ENCODE measurements around the gene FMO4.
"Not testable (repeated sequence)": the region's sequence is repeated elsewhere in the genome, so short reads cannot be mapped to it uniquely, and the experiment has no call there.

The FMO4 gene

DNA sequence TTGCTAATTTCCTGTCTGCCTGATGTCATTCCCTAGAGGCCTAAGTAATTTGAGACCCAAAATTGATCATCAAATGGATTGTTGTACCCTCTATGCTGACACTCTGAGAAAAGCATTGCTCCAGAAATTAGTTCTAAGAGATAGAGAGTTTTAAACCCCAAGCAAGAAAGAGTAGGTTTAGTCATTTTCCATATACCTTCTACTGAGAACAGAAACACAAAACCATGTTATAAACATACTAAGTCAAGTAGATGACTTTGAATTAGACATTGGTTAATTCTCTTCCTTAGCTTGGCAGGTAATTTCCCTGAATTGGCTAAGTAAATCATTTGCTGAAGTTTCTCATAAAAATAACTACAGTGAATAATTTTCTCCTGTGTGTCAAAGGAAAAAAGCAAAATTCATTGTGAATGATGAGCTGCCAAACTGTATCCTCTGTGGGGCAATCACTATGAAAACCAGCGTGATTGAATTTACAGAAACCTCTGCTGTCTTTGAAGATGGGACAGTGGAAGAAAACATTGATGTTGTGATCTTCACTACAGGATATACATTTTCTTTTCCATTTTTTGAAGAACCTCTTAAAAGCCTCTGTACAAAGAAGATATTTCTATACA lies 20.1 kb downstream of the FMO4 start:
- DNase-seq (ENCODE audit: insufficient read length, low spot score) (no peak), FAIRE-seq (no peak)

DNA sequence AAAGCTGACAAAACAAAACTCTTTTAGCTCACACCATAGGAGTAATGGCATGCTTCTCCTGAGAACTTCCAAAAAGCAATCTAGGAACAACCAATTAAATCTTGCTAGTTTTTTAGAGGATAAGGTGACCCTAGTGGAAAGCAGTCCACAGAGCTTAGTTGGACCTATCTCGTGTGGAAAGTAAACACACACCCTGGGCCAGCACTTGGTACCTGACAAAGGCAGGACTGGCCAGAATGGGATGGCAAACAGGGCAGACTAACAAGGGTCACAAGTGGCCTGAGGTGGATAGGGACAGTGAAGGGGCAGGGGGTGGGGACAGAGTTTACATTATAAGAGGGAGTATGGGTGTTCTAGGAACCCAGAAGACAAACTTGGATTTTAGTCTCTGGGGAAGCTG lies 22.0 kb downstream of the FMO4 start:
- DNase-seq (ENCODE audit: insufficient read length, low spot score) (no peak), FAIRE-seq (no peak)

DNA sequence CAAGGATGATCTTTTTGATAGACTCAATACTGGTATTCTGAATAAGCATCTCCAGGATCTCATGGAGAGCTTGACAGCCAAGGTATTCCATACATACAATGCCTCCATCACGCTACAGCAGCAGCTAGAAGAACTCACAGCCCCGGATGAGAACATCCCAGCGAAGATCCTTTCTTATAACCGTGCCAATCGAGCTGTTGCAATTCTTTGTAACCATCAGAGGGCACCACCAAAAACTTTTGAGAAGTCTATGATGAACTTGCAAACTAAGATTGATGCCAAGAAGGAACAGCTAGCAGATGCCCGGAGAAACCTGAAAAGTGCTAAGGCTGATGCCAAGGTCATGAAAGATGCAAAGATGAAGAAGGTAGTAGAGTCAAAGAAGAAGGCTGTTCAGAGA lies 25.4 kb downstream of the FMO4 start:
- FAIRE-seq; DNase-seq (ENCODE audit: insufficient read length, low spot score): not testable (repeated sequence)

DNA sequence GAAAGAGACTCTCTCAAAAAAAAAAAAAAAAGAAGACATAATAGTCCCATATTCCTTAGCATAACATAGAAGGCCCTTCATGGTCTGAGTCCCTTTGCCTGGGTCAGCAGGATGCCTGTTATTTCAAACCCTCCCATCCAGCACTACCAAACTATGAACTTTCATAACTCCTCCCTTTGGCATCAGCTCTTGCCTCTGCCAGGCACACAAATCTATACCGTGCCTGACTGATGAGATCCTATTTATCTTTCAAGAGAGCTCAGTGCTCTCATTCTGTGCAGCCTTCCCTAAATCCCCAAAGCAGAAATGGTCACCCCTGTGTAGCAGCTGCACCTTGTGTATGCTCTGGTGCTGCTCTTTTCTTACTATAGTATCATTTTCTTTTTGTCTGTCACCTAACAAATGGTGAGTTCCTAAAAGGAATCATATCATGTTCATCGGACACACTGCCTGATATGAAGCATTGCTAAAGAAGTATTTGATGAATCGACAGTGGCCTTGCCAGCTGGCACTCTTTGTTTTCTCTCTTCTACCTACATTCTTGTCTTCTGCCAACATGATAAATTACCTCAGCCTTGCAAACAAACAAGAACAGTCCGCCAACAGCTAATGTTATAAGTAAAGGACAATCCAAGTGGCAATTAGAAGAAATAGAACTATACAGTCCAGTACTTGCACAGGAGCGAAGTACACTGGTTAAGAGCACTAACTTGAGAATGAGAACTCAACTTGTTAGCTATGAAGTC lies 29.9 kb downstream of the FMO4 start:
- DNase-seq (ENCODE audit: insufficient read length, low spot score), result no peak
- no peak for FAIRE-seq

DNA sequence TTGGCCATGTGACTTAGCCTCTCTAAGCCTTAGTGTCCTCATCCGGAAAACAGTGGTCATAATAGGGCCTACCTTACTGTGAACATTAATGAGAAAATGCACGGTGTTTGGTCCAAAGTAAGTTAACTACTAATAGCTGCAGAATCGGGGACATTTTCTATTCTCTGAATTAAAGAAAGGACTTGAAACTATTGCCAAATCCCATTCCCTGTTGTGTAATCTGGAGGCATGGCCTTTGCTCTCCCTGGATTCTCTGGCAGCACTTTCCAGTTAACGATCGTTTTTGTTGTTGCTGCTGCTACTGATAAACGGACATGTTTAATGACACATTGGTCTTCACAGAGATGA lies 30.5 kb downstream of the FMO4 start:
- DNase-seq (ENCODE audit: insufficient read length, low spot score) (no peak), FAIRE-seq (no peak)

DNA sequence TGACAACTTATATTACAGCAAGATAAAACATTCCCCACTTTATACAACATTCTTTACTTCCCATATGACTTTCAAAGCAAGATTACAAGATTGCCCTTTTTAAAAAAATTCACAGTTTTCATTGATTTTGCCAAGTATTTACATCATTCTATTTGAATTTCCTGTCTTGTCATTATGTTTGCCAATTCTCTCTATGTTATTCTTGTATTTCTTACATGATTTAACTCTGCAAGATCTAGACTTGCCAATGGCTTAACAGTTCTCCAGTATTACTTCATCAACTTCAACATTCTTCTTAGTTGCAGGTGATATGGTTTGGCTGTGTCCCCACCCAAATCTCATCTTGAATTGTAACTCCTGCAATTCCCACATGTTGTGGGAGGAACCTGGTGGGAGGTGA lies 31.6 kb downstream of the FMO4 start:
- no peak for DNase-seq (ENCODE audit: insufficient read length, low spot score)
- FAIRE-seq, result no peak

DNA sequence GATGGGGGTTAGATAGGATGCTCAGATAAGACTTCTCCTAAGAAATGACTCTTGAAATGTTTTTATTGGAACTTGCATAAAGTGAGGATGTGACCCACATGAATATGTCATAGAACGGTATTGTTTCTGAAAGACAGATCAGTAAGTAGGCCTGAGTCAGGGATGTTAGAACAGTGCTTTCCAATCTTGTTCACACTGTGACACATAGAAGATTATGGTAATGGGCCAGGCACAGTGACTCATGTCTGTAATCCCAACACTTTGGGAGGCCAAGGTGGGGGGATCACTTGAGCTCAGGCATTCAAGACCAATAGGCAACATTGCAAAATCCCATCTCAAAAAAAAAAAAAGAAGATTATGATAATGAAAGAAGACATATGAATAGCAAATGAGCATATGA lies 32.9 kb downstream of the FMO4 start:
- FAIRE-seq (peak; percentile 26), DNase-seq (ENCODE audit: insufficient read length, low spot score) (no peak)

DNA sequence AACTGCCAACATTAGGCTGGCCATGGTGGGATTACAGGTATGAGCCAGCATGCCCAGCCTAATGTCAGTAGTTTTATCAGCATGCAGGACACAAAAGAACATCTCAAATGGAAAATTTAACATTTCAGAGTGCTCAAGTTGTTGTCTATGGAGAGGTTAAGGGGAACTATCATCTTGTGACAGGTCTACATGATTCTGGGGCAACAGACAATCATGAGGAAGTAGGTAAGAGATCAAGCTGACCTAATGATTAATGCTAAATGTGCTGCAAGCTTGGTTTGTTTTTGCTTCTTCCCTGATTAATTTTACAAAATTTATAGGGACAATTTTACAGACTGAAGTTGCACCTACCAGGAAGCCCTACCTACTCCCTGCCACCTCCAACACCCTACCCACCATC lies 36.6 kb downstream of the FMO4 start:
- FAIRE-seq (no peak), DNase-seq (ENCODE audit: insufficient read length, low spot score) (no peak)

DNA sequence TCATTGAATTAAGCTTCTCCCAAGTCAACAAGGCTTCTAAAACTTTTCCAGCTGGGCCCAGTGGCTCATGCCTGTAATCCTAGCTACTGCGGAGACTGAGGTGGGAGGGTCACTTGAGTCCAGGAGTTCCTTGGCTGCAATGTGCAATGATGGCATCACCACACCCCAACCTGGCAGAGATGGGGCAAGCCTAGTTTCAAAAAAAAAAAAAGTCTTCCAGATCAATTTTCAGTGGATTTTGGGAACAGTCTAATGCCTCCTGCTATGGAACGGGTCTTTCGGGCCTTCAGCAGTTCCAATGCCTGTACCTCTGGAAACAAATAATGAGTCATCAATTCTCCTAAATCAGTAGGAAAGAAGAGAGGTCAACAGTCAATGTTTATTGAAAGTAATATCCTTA lies 38.0 kb downstream of the FMO4 start:
- no peak for FAIRE-seq
- DNase-seq (ENCODE audit: insufficient read length, low spot score), result no peak

DNA sequence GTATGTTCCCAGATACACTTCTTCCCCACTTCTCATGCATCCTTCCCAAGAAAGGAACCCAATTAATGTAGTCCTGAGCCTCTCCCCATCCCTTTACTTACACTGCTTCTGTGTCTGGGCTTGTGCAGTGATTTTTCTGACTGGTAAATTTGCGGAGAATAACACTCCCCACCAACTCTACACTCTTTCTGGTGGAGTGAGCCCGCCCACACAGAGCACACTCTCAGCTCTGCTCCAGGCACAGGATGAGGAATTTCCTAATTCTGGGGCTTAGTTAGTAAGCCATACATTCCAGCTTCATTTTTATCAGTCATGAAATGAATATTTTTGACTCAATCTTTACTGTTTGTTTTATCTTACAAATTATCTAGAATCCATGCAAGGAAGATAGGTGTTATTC lies 38.6 kb downstream of the FMO4 start:
- FAIRE-seq, result no peak
- no peak for DNase-seq (ENCODE audit: insufficient read length, low spot score)

DNA sequence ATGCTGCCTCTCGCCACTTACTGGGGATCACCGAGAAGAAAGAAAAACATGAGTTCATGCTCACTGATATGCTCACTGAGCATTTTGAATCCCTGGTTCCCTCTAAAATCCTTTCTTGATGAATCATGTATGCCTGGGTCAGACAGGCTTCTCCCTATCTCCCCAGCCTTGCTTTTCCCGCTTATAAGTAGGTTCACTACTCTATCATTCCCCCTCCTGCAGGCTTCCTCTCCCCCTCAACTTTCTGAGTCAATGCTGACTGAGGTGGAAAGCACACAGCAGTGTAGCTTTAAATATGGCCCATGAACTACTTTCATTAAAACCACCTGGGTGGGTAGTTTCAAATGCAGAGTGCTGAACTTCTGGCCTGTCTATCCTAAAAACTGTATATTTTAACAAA lies 41.7 kb downstream of the FMO4 start:
- FAIRE-seq, result no peak

DNA sequence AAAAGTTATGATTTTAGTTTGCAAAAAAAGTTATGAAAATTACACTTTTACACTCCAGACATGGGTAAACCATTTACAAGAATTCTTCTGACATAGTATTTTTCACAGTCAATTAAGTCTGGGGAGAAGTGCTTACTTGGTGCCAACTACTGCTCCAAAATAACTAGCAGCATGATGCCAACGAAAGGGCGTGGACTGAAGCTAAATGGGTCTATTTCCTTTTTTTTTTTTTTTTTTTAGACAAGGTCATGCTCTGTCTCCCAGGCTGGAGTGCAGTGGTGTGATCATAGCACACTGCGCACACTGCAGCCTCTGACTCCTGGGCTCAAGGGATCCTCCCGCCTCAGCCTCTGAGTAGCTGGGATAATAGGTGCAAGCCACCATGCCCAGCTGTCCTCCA lies 43.2 kb downstream of the FMO4 start:
- DNase-seq (ENCODE audit: insufficient read length, low spot score), result no peak
- FAIRE-seq, result no peak

More for the DNA sequence above, 41.7 kb downstream of the FMO4 start:
- DNase-seq (ENCODE audit: insufficient read length, low spot score), result no peak

DNA sequence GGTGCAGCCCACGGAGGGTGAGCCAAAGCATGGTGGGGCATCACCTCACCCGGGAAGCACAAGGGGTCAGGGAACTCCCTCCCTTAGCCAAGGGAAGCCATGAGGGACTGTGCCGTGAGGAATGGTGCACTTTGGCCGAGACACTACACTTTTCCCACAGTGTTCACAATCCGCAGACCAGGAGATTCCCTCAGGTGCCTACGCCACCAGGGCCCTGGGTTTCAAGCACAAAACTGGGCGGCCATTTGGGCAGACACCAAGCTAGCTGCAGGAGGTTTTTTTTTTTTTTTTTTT lies 45.3 kb downstream of the FMO4 start:
- not testable (repeated sequence) for FAIRE-seq; DNase-seq (ENCODE audit: insufficient read length, low spot score)

DNA sequence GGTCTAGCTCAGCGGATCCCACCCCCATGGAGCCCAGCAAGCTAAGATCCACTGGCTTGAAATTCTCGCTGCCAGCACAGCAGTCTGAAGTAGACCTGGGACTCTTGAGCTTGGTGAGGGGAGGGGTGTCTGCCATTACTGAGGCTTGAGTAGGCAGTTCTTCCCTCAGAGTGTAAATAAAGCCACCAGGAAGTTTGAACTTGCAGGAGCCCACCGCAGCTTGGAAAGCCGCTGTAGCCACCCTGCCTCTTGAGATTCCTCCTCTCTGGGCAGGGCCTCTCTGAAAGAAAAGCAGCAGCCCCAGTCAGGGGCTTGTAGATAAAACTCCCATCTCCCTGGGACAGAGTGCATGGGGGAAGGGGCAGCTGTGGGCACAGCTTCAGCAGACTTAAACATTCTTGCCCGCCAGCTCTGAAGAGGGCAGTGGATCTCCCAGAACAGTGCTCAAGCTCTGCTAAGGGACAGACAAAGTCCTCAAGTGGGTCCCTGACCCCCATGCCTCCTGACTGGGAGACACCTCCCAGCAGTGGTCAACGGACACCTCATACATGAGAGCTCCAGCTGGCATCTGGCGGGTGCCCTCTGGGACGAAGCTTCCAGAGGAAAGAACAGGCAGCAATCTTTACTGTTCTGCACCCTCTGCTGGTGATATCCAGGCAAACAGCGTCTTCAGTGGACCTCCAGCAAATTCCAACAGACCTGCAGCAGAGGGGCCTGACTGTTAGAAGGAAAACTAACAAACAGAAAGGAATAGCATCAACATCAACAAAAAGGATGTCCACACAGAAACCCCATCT lies 45.9 kb downstream of the FMO4 start:
- FAIRE-seq; DNase-seq (ENCODE audit: insufficient read length, low spot score): not testable (repeated sequence)

DNA sequence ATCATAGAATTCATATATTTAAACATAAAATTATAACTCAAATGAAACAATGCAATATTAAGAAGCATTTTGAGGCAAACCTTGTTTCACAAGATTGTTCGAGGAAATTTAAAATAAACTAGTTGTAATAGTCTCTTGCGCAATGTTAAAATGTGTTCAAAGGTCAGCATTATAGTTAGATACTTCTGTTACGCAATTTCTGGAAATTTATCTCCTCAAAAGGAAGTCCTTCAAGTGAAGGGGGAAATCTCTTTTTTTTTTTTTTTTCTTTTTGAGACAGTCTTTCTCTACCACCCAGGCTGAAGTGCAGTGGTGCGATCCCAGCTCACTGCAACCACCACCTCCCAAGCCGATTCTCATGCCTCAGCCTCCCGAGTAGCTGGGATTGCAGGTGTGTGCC lies 52.1 kb downstream of the FMO4 start:
- no peak for DNase-seq (ENCODE audit: insufficient read length, low spot score)
- FAIRE-seq, result no peak

DNA sequence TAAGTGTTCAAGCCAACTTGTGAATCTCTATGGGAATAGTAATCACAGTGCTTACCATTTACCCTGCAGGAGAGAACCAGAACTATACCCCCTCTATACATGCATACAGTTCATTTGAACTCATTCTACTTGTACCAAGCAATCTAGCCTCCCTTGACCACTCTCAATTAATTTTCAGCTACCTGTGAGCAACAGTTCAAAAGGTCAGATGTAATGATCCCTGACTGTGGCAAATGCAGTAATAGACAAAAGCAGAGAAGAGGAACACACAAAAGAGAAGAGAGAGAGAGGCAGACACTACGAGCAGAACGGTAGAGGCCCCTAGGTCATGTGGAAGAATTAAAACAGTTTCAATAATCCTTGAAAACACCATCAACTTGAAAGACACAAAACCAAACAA lies 52.8 kb downstream of the FMO4 start:
- DNase-seq (ENCODE audit: insufficient read length, low spot score) (no peak), FAIRE-seq (no peak)

DNA sequence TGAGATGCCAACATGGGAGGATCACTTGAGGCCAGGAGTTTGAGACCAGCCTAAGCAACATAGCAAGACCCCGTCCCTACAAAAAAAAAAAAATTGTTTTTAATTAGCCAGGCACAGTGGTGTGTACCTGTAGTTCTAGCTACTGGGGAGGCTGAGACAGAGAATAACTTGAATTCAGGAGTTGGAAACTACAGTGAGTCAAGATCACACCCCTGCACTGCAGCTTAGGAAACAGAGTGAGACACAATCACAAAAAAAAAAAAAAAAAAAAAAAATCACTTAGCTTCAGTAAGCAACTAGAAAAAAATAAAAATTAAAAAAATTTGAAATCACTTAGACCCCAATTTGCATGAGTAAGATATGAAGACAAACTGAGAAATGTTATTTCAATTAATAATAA lies 53.5 kb downstream of the FMO4 start:
- no peak for FAIRE-seq
- no peak for DNase-seq (ENCODE audit: insufficient read length, low spot score)

DNA sequence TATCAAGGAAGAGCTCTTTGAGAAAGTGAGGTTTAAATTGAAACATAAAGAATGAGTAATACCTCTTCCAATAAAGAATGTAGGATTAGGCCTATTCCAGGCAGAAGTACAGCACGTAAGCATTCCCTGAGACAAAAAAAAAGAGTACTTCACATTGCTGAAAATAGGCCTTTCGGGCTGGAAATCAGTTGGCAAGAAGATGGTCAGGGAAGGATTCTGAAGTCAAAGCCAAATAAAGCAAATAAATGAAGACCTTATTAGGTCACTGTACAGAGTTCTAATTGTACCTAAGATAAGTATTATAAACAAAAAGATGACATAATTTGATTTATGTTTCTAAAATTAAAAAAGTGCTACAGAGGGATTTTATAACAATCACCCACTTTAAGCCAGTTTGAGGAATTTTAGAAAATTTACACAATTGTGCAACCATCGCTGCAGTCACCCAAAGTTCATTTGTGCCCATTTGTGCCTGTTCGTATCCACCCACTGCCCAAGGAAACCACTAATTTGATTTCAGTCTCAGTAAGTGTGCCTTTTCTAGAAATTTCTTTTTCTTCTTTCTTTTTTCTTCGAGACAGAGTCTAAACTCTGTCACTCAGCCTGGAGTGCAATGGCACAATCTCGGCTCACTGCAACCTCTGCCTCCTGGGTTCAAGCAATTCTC lies 58.6 kb downstream of the FMO4 start:
- DNase-seq (ENCODE audit: insufficient read length, low spot score), result no peak
- FAIRE-seq, result no peak

DNA sequence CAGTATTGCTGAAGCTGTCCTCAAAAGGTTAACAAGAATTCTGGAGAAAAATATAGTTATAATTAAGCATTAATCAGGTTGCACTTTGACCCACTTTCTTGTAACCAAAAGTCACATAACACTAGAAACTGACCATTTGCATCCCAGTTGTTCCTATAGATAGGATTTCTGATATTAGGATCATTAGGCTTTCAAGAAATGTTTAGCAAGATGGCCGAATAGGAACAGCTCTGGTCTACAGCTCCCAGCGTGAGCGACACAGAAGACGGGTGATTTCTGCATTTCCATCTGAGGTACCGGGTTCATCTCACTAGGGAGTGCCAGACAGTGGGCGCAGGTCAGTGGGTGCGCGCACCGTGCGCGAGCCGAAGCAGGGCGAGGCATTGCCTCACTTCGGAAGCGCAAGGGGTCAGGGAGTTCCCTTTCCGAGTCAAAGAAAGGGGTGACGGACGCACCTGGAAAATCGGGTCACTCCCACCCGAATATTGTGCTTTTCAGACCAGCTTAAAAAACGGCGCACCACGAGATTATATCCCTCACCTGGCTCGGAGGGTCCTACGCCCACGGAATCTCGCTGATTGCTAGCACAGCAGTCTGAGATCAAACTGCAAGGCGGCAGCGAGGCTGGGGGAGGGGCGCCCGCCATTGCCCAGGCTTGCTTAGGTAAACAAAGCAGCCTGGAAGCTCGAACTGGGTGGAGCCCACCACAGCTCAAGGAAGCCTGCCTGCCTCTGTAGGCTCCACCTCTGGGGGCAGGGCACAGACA lies 59.6 kb downstream of the FMO4 start:
- not testable (repeated sequence) for DNase-seq (ENCODE audit: insufficient read length, low spot score); FAIRE-seq

DNA sequence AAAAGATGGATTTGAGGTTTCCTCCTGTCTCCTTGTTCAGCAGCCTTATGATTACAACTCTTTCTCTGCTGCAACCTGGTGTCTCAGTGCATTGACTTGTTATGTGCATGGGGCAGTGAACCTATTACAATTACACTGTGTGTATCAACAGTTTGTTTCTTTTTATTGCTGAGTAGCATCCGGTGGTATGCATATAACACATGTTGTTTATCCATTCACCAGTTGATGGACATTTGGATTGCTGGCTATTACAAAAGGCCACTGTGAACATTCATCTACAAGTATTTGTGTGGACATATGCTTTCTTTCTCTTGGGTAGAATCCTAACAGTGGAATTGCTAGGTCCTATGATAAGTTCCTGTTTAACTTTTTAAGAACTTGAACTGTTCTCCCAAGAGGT lies 65.9 kb downstream of the FMO4 start:
- no peak for FAIRE-seq

DNA sequence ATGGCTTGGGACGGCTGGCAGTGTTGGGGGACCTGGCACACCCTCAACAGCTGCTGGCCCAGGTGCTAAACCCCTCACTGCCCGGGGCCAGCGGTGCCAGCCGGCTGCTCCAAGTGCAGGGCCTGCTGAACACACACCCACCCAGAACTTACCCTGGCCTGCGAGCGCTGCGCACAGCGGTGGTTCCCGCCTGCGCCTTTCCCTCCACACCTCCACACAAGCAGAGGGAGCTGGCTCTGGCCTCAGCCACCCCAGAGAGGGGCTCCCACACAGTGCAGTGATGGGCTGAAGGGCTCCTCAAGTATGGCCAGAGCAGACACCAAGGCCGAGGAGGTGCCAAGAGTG lies 67.9 kb downstream of the FMO4 start:
- DNase-seq (ENCODE audit: insufficient read length, low spot score) (no peak), FAIRE-seq (no peak)

More for the DNA sequence above, 65.9 kb downstream of the FMO4 start:
- DNase-seq (ENCODE audit: insufficient read length, low spot score), result no peak

All from HTR-8/SVneo (cell line).